ENCODE data around the gene SNX32.
A peak's percentile ranks its signal among the peaks of the same experiment; 100 is the strongest.
"Not testable (repeated sequence)": the region's sequence is repeated elsewhere in the genome, so short reads cannot be mapped to it uniquely, and the experiment has no call there.

The SNX32 gene

DNA sequence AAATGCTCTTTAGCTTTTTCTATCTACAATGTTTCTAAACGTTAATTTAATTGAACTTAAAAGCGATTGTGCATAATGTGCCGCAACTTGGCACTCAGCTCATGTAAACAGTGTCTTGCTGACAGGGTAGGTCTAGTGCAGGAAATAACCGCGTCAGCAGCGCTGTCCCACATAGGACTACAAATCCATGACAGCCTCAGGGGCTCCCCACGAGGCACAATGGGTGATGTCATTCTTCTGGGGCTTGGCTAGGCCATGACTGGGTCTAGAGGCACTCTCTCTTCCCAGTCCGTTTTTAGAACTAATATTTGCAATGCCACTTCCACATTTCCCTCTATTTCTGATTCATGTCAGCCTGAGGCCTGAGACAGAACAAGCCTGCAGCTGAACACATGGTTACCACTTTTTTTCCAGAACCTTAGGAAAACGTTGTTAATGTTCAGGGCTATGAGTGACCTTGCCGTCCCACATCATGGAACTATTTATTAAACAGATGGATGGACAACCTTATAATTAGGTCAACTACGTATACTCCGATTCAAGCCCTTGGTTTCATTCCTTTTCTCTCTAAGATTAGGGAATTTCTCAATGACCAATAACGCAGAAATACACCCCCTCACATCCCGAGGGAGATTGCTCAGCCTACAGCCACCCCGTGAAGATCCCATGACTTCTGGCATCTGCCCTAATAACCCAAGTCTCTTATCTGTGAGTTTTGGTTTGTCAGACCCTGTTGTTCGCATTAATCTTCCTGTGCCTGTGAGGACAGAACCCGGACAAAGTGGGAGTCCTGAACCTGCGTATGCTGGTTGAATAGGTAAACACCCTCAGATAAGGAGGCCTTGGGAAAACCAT is 19.4 kb upstream of the SNX32 start:
- H3K27me3 Mint-ChIP-seq = no peaks in the 10 kb centered on the region
- H3K27ac Mint-ChIP-seq = no peak overlapping the region
- peaks cover 19% of the 10 kb centered on the region for H3K4me1 Mint-ChIP-seq
- H3K36me3 Mint-ChIP-seq = no peaks in the 10 kb centered on the region
- H3K4me3 Mint-ChIP-seq = no peak overlapping the region
- no peaks in the 10 kb centered on the region for H3K9me3 Mint-ChIP-seq

DNA sequence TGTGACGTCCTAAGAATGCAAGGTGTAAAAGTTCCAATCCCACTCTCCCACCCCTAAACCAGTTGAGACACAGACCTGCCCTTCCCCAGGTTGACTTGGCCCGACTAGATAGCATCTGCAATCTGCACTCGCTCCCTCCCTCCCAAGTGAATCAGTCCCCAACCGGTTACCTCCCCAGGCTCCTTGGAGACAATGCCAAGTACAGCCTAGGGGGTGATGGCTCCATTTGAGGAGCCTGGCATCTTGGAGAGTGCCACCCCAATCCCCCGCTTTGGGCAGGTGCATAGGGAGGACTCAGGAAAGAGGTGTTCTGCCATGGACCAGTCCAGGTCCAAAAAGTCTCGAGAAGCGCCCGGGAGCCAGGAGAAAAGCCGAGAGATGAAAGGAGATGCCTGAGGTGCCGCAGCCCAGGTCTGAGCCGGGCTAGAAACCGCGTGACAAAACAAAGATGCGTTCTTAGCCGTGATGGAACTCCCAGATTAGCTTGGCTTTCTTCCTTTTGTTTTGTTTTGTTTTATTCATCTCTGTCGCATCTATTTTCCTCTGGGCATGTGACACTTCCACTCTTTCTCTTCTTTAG is 18.7 kb upstream of the SNX32 start:
- H3K27me3 Mint-ChIP-seq = no peaks in the 10 kb centered on the region

DNA sequence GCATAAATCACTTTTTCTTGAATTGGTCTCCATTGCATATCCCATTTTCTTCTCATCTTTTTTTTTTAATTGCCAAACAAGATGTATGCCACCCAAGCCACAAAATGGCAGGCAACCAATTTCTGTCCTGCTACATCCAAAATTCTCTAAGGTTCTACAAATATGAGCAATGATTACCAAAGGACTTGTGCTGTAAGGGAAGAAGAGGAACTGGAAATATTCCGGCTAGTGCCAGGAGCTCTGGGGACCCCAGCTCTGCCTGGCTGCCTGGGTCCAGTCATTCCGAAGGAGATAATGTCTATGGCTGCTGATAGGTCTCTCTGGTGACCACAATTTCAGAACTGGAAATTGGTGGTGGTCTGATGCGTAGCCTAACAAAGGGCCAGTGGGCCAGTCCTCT is 17.1 kb upstream of the SNX32 start:
- Mint-ChIP-seq H3K4me3 (peak overlapping the region; percentile 47), H3K27ac (no peak overlapping the region), H3K9me3 (no peaks in the 10 kb centered on the region), H3K27me3 (no peaks in the 10 kb centered on the region), H3K4me1 (peaks cover 19% of the 10 kb centered on the region), H3K36me3 (no peaks in the 10 kb centered on the region)

More for the DNA sequence above, 18.7 kb upstream of the SNX32 start:
- Mint-ChIP-seq H3K27ac (no peak overlapping the region), H3K4me3 (no peak overlapping the region), H3K9me3 (no peaks in the 10 kb centered on the region), H3K36me3 (no peaks in the 10 kb centered on the region), H3K4me1 (peaks cover 19% of the 10 kb centered on the region)

DNA sequence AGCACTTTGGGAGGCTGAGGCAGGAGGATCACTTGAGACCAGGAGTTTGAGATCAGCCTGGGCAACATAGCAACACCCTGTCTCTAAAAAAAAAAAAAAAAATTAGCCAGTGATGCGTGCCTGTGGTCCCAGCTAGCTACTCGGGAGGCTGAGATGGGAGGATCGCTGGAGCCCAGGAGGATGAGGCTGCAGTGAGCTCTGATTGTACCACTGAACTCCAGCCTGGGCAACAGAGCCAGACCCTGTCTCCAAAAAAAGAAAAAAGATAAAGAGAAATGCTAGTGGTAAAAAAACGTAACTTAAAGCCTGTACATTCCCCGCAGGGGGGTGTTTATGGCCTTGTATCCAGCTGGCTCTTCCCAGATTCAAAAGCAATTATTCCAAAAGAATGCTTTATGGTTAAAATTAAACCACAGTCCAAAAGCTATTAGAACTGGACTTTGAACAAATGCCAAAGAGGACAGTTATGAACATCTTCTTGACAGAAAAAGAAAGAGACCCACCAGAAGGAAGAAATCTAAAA is 16.4 kb upstream of the SNX32 start:
- H3K27me3 Mint-ChIP-seq = no peaks in the 10 kb centered on the region

DNA sequence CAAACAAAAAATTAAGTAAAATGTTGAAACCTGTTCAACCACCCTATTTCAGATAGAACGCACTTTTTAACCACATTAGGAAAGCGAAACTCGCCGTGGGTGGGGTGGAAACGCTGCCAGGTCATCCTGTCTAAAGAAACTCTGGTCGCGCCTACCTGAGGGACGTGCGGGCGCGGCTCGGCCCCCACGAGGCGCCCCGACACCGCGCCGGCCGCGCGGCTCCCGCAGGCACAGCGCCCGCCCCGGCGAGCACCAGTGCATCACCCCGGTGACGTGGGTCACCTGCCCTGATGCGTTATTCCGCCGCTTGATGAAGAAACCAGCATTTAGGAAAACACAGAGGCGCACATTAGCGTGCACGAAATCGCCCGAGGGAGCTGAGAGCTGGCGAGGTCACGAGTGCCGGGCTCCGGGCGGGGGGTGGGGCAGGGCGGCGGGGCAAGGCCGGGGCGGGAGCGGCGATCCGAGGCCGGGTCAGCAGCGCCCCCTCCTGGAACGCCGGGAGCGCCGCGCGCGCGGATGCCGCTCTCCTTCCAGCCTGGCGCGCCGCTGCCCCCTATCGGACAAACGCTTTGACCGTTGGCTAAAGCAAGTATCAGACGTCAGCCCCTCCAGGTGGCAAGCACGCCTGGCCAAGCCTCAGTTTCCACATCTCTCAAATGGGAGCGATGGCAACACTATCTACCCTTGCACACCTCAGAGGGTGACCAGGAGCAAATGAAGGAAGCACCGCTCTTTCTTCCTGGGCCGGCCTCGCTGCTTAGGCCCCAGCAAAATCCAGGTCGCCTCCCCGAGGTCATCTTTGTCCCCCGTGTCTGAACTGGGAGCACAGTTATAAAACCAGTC is 15.7 kb upstream of the SNX32 start:
- no peaks in the 10 kb centered on the region for H3K9me3 Mint-ChIP-seq
- H3K4me1 Mint-ChIP-seq = peaks cover 19% of the 10 kb centered on the region
- H3K27ac Mint-ChIP-seq = peak overlapping the region; percentile 89
- no peaks in the 10 kb centered on the region for H3K36me3 Mint-ChIP-seq
- no peaks in the 10 kb centered on the region for H3K27me3 Mint-ChIP-seq
- peak overlapping the region; percentile 88 for H3K4me3 Mint-ChIP-seq

More for the DNA sequence above, 16.4 kb upstream of the SNX32 start:
- Mint-ChIP-seq H3K9me3 (no peaks in the 10 kb centered on the region), H3K36me3 (no peaks in the 10 kb centered on the region), H3K27ac (peak overlapping the region; percentile 89), H3K4me1 (peaks cover 19% of the 10 kb centered on the region), H3K4me3 (peak overlapping the region; percentile 88)

DNA sequence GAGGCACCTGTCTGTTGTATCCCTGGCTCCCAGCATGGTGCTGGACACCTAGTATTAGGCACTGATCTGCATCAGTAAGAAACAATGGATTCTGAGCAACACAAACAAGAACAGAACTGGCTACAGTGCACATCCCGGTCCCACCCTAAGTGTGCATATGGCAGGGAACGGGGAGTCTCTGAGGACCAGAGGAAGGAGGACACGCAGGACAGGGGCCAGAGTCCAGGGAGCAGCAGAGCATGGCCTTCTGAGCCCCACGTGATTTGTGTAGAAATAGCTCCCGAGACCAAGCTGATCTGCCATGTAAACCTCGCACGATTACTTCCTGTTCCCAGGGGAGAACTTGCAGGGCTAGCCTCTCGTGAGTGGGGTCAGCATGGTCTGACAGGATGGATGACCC is 12.7 kb upstream of the SNX32 start:
- Mint-ChIP-seq H3K27ac (no peak overlapping the region), H3K9me3 (no peaks in the 10 kb centered on the region), H3K4me1 (peaks cover 19% of the 10 kb centered on the region), H3K4me3 (no peak overlapping the region), H3K27me3 (no peaks in the 10 kb centered on the region), H3K36me3 (no peaks in the 10 kb centered on the region)

DNA sequence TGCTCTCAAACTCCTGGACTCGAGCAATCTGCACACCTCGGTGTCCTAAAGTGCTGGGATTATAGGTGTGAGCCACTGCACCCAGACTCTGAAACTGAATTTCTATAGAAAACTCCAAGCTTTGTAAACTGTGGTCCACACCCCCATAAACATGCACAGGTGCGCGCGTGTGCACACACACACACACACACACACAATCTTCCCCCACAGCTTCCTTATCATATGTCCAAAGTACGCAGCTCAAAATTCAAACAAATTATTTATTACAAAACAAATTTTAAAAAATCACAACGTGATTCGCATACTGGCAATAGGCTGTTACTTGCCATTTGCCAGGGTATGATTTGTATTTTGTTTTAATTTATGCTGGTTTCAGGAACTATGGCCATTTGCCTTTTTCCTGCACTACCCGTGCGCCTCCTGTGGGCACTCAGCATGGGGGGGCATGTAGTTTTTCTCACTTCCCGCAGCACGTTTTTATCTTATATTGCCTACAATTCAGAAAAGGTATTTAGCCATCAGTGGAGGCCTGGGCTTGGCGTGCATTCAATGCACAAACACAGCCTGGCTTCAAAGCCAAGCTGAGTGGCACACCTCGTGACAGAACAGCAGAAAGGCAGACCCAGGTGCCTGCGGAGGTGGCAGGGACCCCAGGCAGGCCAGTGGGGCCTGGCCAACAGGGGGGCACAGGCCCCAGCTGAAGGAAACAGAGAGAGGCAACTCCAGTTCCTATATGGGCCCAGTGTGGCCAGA is 10.8 kb upstream of the SNX32 start:
- Mint-ChIP-seq H3K27ac (no peak overlapping the region), H3K36me3 (no peaks in the 10 kb centered on the region), H3K4me3 (no peak overlapping the region), H3K27me3 (no peaks in the 10 kb centered on the region), H3K4me1 (peaks cover 3% of the 10 kb centered on the region), H3K9me3 (no peaks in the 10 kb centered on the region)

DNA sequence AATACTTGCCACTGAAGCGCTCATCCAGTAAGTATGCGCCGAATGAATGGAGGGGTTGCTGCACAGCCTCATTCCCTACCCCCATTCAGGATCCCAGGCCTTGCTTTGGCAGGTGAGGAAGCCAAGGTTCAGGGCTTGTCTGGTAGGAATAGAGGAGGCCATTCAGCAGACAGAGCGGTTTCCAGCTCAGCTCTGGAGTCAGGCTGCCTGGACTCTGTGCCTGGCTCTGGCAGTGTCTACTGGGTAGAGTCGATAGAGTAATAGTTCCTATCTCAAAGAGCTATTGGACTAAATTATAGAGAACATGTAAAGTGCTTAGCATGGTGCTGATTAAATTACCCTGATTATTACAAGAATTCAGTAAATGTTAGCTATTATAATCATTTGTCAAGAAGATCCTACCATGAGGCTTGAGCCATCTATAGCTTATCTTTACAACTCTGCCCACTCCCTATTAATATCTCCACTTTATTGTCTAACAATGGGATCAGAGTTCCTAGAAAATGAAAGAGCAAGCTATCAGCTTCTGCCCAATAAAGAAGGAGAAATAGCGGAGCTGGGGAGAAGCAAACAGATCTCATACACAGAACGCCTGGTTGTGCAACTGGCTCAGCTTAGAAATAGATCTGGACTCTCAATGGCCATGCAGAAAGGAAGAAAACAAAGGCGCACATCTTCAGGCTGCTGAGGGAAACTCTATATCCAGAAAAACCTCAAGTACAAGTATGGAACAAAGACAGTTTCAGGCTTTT is 6.6 kb upstream of the SNX32 start:
- no peaks in the 10 kb centered on the region for H3K9me3 Mint-ChIP-seq
- no peaks in the 10 kb centered on the region for H3K36me3 Mint-ChIP-seq
- peaks cover 11% of the 10 kb centered on the region for H3K4me1 Mint-ChIP-seq
- no peak overlapping the region for H3K27ac Mint-ChIP-seq
- no peak overlapping the region for H3K4me3 Mint-ChIP-seq
- H3K27me3 Mint-ChIP-seq = no peaks in the 10 kb centered on the region

DNA sequence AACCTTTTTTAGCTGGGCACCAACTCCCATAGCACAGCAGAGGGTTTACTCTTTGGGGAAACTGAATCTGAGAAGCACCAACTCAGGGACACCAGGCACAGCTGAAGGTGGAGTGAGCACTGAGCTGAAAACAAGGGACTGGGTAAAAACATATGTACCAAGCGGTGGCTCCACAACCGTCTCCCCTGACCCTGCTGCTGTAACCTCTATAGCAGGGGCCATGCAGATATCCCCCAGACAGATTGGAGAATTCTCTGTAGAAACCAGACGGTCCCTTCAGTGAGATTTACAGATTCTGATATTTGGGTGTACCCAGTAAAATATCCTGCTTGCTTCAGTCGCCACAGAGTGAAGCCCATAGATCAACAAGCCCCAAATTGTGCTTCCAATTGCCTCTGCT is 4.3 kb upstream of the SNX32 start:
- H3K36me3 Mint-ChIP-seq = no peaks in the 10 kb centered on the region
- H3K27me3 Mint-ChIP-seq = no peaks in the 10 kb centered on the region
- H3K4me3 Mint-ChIP-seq = no peak overlapping the region
- H3K27ac Mint-ChIP-seq = no peak overlapping the region
- no peaks in the 10 kb centered on the region for H3K9me3 Mint-ChIP-seq
- peaks cover 20% of the 10 kb centered on the region for H3K4me1 Mint-ChIP-seq

DNA sequence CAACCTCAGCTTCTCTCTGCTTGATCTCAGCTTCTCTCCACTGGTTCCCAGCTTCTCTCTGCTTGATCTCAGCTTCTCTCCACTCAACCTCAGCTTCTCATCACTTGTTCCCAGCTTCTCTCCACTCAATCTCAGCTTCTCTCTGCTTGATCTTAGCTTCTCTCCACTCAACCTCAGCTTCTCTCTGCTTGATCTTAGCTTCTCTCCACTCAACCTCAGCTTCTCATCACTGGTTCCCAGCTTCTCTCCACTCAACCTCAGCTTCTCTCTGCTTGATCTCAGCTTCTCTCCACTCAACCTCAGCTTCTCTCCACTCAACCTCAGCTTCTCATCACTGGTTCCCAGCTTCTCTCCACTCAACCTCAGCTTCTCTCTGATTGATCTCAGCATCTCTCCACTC is 1.5 kb upstream of the SNX32 start:
- H3K4me3 Mint-ChIP-seq, H3K9me3 Mint-ChIP-seq, H3K27me3 Mint-ChIP-seq, H3K36me3 Mint-ChIP-seq: not testable (repeated sequence)
- H3K27ac Mint-ChIP-seq = peak overlapping the region; percentile 80
- peaks cover 20% of the 10 kb centered on the region for H3K4me1 Mint-ChIP-seq

DNA sequence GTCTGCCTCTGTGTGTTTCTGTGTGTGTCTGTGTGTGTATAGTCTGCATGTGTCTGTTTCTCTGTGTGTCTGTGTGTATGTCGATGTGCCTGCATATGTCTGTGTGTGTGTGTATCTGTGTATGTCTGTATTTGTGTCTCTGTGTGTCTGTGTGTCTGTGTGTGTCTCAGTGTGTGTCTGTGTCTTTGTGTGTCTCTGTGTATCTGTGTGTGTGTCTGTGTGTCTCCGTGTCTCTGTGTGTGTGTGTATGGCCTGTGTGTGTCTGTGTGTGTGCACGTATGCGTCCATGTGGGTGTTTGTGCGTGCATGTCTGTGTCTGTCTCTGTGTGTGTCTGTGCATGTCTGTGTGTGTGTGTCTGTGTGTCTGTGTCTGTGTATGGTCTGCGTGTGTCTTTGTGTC is 439 bp downstream of the SNX32 start:
- Mint-ChIP-seq H3K36me3 (no peaks in the 10 kb centered on the region), H3K27ac (no peak overlapping the region), H3K27me3 (no peaks in the 10 kb centered on the region), H3K4me1 (peaks cover 20% of the 10 kb centered on the region), H3K4me3 (no peak overlapping the region), H3K9me3 (no peaks in the 10 kb centered on the region)

DNA sequence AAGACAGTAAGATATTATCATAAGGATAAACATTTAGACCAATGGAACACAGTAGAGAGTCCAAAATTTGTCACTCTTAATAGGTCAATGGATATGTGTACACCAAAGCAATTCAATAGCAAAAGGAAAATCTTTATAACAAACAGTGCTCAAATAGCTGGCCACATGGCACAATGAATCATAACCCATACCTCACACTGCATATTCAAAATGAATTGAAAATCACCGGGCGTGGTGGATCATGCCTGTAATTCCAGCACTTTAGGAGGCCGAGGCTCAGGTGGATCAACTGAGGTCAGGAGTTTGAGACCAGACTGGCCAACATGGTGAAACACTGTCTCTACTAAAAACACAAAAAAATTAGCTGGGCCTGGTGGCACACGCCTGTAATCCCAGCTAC is 8.4 kb downstream of the SNX32 start:
- no peaks in the 10 kb centered on the region for H3K9me3 Mint-ChIP-seq
- no peaks in the 10 kb centered on the region for H3K27me3 Mint-ChIP-seq
- no peaks in the 10 kb centered on the region for H3K4me1 Mint-ChIP-seq

DNA sequence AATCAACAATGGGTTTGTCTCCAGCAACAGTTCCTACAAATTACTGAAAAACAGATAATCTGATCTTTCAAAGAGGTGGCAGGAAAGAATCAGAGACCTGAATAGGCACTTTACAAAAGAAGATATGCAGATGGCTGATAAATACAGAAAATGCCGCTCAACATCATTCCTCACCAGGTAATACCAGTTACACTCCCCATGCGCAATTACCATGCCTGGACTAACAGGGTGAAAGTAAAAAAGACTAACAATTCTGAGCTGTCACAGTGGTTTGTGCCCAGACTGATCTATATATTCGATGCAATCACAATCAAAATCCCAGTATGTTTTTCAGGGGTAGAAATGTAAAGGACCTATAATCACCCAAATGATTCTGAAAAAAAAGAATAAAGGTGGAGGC is 10.0 kb downstream of the SNX32 start:
- Mint-ChIP-seq H3K4me3 (no peak overlapping the region), H3K9me3 (no peaks in the 10 kb centered on the region), H3K4me1 (no peaks in the 10 kb centered on the region), H3K27me3 (no peaks in the 10 kb centered on the region), H3K27ac (no peak overlapping the region), H3K36me3 (no peaks in the 10 kb centered on the region)

More for the DNA sequence above, 8.4 kb downstream of the SNX32 start:
- H3K36me3 Mint-ChIP-seq = no peaks in the 10 kb centered on the region
- no peak overlapping the region for H3K4me3 Mint-ChIP-seq
- no peak overlapping the region for H3K27ac Mint-ChIP-seq

DNA sequence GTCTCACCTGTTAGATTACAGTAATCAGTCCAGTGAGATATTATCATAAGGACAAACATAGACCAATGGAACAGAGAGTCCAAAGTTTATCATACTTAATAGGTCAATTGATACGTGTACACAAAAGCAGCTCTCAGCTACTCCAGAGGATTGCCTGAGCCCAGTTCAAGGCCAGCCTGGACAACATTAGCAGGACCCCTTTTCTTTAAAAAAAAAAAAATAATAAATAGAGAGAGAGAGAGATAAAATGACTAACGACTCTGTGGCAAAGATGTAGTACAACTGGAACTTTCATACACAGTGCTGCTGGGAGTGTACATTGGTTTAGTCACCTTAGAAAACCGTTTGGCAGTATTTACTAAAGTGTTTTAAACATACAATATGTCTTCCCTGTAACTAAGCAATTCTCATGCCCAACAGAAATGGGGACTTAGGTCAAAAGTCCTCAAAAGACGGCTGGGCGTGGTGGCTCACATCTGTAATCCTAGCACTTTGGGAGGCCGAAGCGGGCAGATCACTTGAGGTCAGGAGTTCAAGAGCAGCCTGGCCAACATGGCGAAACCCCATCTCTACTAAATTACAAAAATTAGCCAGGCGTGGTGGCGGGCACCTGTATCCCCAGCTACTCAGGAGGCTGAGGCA is 10.6 kb downstream of the SNX32 start:
- no peak overlapping the region for H3K27ac Mint-ChIP-seq
- no peaks in the 10 kb centered on the region for H3K4me1 Mint-ChIP-seq
- no peaks in the 10 kb centered on the region for H3K36me3 Mint-ChIP-seq
- H3K9me3 Mint-ChIP-seq = no peaks in the 10 kb centered on the region
- H3K27me3 Mint-ChIP-seq = no peaks in the 10 kb centered on the region
- H3K4me3 Mint-ChIP-seq = no peak overlapping the region

Data from activated naive CD4-positive, alpha-beta T cell treated with anti-CD3 and anti-CD28 coated beads, Interleukin-2, amount 50 U/mL, for 24 hours (primary cell).